Nephron progenitor cell (in vitro differentiated cells): ENCODE data around the gene IMPDH1.

Experiments
- DNase-seq: peaks from one replicate; pipeline ENCODE4 v3.0.0; 2021
- H3K27ac Mint-ChIP-seq: 2 replicates; pipeline ENCODE4 v1.8.0; 2021; ENCODE audit warnings: mild to moderate bottlenecking, moderate library complexity, mixed read lengths
- H3K27me3 Mint-ChIP-seq: 2 replicates; pipeline ENCODE4 v1.8.0; 2021; ENCODE audit warnings: mild to moderate bottlenecking, low read depth, mixed read lengths; ENCODE audit not compliant: poor library complexity
- H3K36me3 Mint-ChIP-seq: 2 replicates; pipeline ENCODE4 v1.8.0; 2021; ENCODE audit warnings: low read depth, mixed read lengths
- H3K4me1 Mint-ChIP-seq: 2 replicates; pipeline ENCODE4 v1.8.0; 2021; ENCODE audit warnings: mixed read lengths
- H3K4me3 Mint-ChIP-seq: 2 replicates; pipeline ENCODE4 v1.8.0; 2021; ENCODE audit warnings: mild to moderate bottlenecking, moderate library complexity, mixed read lengths
- H3K9me3 Mint-ChIP-seq: 2 replicates; pipeline ENCODE4 v1.8.0; 2021; ENCODE audit warnings: mild to moderate bottlenecking, moderate library complexity, mixed read lengths
- TF ChIP-seq, protein P1 (sequence below): fragments of 200-600 bp; sonication (generic); IDR thresholded peaks from 2 replicates; pipeline ENCODE4 v1.5.0; 2021; ENCODE audit warnings: antibody characterized with exemption

The IMPDH1 gene

DNA sequence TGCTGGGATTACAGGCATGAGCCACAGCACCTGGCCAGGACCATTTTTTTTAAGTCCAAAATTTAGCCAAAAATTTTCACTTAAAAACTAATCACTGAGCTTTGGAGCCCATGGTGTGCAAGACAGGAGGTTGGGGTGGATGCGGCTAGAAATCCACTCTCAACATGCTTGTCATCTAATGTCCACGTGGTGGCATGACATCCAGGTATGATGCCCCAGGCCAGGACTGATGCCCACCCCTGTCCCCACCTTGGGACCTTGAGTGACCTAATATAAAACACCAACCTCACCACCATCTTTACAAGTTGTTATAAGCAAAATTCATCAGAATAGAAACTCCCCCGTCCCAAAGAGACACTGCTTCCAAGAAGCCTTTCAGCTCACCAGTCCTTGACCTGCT, 20.4 kb upstream of the IMPDH1 start:
- Mint-ChIP-seq H3K4me3 (no peak overlapping the region), H3K4me1 (no peaks in the 10 kb centered on the region), H3K27me3 (peaks cover 19% of the 10 kb centered on the region), H3K27ac (no peak overlapping the region), H3K36me3 (no peaks in the 10 kb centered on the region), H3K9me3 (no peaks in the 10 kb centered on the region)
- DNase-seq, result no peak
- TF ChIP-seq, protein P1, sequence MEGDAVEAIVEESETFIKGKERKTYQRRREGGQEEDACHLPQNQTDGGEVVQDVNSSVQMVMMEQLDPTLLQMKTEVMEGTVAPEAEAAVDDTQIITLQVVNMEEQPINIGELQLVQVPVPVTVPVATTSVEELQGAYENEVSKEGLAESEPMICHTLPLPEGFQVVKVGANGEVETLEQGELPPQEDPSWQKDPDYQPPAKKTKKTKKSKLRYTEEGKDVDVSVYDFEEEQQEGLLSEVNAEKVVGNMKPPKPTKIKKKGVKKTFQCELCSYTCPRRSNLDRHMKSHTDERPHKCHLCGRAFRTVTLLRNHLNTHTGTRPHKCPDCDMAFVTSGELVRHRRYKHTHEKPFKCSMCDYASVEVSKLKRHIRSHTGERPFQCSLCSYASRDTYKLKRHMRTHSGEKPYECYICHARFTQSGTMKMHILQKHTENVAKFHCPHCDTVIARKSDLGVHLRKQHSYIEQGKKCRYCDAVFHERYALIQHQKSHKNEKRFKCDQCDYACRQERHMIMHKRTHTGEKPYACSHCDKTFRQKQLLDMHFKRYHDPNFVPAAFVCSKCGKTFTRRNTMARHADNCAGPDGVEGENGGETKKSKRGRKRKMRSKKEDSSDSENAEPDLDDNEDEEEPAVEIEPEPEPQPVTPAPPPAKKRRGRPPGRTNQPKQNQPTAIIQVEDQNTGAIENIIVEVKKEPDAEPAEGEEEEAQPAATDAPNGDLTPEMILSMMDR, result no peak

DNA sequence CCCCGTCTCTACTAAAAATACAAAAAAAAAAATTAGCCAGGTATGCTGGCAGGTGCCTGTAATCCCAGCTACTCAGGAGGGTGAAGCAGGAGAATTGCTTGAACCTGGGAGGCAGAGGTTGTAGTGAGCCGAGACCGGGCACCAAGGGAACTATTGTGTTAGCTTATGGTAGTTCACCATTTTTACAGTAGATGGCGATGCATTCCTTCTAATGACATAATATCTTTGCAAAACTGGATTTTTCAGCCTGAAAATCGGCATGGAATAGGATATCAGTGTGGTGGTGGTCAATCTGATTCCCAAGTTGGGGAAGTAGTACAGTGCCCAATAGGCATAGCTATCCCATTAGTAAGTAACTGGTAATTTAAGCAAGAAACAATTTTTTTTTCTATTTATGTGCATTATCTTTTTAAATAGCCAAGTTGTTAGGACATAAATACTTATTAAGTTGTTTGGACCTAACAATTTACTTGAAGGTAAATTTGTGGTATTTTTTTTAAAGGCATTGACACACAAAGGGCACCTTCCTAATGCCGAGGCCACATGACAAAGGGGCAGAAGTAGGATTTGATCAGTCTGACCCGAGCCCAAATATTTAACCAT, 17.6 kb upstream of the IMPDH1 start:
- no peaks in the 10 kb centered on the region for H3K9me3 Mint-ChIP-seq
- no peak overlapping the region for H3K4me3 Mint-ChIP-seq
- no peaks in the 10 kb centered on the region for H3K4me1 Mint-ChIP-seq
- DNase-seq, result peak; percentile 41
- peaks cover 20% of the 10 kb centered on the region for H3K27me3 Mint-ChIP-seq
- no peaks in the 10 kb centered on the region for H3K36me3 Mint-ChIP-seq
- TF ChIP-seq, protein P1, result peak; percentile 77
- H3K27ac Mint-ChIP-seq, result no peak overlapping the region

DNA sequence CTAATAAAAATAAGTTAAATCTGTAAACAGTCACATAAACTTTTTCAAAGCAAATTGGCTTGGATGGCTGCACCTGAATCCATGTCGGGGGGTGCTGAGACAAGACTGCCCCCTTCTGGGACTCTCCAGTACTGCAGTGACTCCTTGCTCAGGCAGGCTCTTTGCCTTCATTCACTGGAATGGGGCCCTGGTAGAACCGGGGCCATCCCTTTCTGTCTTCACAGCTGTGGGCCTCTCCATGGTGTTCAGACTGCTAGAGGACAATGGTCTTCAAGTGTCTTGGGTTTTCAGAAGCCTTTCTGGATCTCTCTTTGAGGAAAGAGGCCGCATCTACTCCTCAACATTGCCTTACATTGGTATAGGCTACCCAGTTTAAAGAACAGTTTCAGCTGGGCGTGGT, 16.1 kb upstream of the IMPDH1 start:
- peaks cover 23% of the 10 kb centered on the region for H3K27me3 Mint-ChIP-seq
- H3K4me1 Mint-ChIP-seq, result no peaks in the 10 kb centered on the region
- DNase-seq, result peak; percentile 85
- H3K27ac Mint-ChIP-seq, result no peak overlapping the region
- H3K36me3 Mint-ChIP-seq, result no peaks in the 10 kb centered on the region
- TF ChIP-seq, protein P1, result peak; percentile 94
- no peaks in the 10 kb centered on the region for H3K9me3 Mint-ChIP-seq
- no peak overlapping the region for H3K4me3 Mint-ChIP-seq

DNA sequence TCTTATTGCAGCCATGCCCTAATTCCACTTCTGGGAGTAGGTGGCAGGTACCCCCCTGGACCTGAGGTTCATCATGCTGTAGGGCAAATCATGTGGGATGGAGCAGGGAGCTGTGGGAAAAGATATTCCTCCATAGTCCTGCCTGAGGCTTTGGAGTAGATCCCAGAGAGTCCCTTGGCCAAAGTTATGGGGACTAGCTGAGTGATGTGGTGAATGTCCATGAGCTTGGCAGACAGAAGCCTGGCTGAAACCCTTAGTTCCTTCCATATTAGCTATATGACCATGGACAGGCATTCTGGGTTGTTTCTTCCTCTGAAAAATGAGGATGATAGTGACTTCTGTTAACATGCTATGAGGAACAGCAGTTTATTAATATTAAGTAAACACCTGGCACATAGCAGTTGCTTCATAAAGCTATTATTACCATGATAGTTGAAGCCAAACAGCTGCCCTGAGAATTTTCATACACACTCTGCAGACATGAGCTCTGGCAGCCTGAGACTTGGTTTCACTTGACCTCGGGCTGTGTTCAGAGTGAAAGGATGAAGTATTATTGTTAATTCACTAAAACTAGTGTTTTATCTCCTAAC, 15.0 kb upstream of the IMPDH1 start:
- H3K36me3 Mint-ChIP-seq, result no peaks in the 10 kb centered on the region
- no peaks in the 10 kb centered on the region for H3K4me1 Mint-ChIP-seq

DNA sequence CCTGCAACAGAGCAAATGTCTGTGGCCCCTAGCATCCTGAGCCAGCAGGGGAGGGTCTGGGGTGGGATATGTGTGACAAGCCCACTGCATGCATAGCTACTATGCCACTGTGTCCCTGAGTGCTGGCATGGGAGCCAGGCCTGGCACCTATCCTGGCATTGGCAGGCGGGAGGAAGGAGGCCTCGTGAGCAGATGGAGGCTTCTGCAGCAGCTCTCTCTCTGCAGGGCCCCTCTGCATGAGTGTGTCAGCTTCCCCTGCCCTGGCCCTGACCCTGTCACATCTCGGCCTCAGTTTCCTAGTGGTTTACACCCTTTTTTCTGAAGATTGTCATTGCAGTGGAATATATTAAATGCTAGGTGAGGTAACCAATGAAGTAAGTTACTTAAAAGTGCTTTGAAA, 13.1 kb upstream of the IMPDH1 start:
- no peaks in the 10 kb centered on the region for H3K9me3 Mint-ChIP-seq
- H3K4me3 Mint-ChIP-seq, result no peak overlapping the region
- no peak for DNase-seq
- peaks cover 24% of the 10 kb centered on the region for H3K27me3 Mint-ChIP-seq
- TF ChIP-seq, protein P1, result no peak
- H3K27ac Mint-ChIP-seq, result no peak overlapping the region
- no peaks in the 10 kb centered on the region for H3K4me1 Mint-ChIP-seq
- no peaks in the 10 kb centered on the region for H3K36me3 Mint-ChIP-seq

More for the DNA sequence above, 15.0 kb upstream of the IMPDH1 start:
- Mint-ChIP-seq H3K27me3 (peaks cover 25% of the 10 kb centered on the region), H3K27ac (no peak overlapping the region), H3K9me3 (no peaks in the 10 kb centered on the region), H3K4me3 (no peak overlapping the region)
- DNase-seq, result no peak
- TF ChIP-seq, protein P1, result no peak

DNA sequence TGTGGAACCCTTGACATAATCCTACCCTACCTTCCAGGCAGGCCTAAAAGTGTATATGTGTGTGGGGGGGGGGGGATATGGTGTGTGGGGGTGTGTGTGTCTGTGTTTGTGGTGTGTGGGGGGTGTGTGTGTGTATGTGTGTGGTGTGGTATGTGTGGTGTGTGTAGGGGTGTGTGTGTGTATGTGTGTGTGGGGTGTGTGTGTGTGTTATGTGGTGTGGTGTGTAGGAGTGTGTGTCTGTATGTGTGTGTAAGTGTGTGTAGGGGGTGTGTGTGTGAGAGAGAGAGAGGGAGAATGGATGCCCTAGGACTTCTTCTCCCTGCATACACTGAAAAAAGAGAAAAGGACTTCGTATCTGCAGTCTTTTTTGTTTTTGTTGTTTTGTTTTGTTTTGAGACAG, 12.3 kb upstream of the IMPDH1 start:
- Mint-ChIP-seq H3K4me1 (no peaks in the 10 kb centered on the region), H3K27ac (no peak overlapping the region), H3K9me3 (no peaks in the 10 kb centered on the region), H3K36me3 (no peaks in the 10 kb centered on the region), H3K27me3 (peaks cover 25% of the 10 kb centered on the region), H3K4me3 (no peak overlapping the region)
- TF ChIP-seq, protein P1, result no peak
- DNase-seq, result no peak
